AG04449 (cell line): ENCODE data around the gene KCNN3.

Source experiments
- CTCF ChIA-PET: fragments of 350-600 bp; formaldehyde crosslinking; extraction: SDS; loops from one replicate; lab custom pipeline; 2021; ENCODE audit warnings: antibody characterized with exemption; lab: Yijun Ruan, JAX
- POLR2A ChIA-PET: fragments of 400-600, 350-600 bp; formaldehyde crosslinking; extraction: SDS; loops from one replicate; lab custom pipeline; 2020; ENCODE audit warnings: antibody characterized with exemption, inconsistent platforms; lab: Yijun Ruan, JAX
- DNase-seq: peaks from one replicate; pipeline ENCODE4 v3.0.0-alpha.2; 2010; ENCODE audit warnings: low read depth, low spot score
- H3K4me3 ChIP-seq: 2 replicates; pipeline ENCODE4 v1.5.1; 2011; ENCODE audit warnings: low read depth, mild to moderate bottlenecking, control low read depth, low read length
- TF ChIP-seq, protein P1 (sequence below): IDR thresholded peaks from one replicate; pipeline ENCODE4 v1.5.1; 2011; ENCODE audit warnings: mild to moderate bottlenecking, moderate library complexity, low read length, control low read depth, inconsistent platforms; ENCODE audit not compliant: insufficient read depth; ENCODE audit errors: missing control alignments

Gene KCNN3

DNA sequence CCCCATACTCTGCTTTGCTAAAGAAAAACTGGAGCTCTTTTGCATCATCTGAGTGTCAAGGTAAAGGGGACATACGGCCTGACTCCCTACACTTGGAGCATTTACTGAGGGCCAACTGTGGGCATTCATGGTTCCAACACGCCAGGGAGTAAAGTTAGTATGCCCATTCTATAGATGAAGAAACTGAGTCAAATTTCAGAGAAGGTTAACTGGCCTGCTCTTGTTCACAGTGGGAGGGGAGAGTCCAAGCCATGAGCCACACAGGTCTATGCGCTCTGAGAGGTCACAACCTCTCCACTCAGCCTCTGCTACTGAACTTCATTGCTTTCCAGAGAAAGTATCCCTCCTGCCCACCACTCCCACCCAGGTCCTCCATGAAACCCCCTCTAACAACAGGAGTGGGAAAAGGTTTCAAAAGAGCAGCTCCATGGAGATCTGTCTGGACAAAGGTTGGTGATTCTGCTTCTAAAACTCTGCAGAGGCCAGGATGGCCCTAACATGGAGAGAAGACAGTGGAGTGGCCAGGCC is 6.8 kb upstream of the KCNN3 start:
- ChIA-PET POLR2A (no interaction called here), CTCF (interaction anchor here (0.6 to 9.2 kb wide), 9 partner anchors 9 to 394 kb away, joined by 3 to 129 read pairs (median 11); partner anchors contain the start of gene KCNN3)
- DNase-seq = no peak
- H3K4me3 ChIP-seq = no peak overlapping the region
- TF ChIP-seq, protein P1, sequence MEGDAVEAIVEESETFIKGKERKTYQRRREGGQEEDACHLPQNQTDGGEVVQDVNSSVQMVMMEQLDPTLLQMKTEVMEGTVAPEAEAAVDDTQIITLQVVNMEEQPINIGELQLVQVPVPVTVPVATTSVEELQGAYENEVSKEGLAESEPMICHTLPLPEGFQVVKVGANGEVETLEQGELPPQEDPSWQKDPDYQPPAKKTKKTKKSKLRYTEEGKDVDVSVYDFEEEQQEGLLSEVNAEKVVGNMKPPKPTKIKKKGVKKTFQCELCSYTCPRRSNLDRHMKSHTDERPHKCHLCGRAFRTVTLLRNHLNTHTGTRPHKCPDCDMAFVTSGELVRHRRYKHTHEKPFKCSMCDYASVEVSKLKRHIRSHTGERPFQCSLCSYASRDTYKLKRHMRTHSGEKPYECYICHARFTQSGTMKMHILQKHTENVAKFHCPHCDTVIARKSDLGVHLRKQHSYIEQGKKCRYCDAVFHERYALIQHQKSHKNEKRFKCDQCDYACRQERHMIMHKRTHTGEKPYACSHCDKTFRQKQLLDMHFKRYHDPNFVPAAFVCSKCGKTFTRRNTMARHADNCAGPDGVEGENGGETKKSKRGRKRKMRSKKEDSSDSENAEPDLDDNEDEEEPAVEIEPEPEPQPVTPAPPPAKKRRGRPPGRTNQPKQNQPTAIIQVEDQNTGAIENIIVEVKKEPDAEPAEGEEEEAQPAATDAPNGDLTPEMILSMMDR = no peak

DNA sequence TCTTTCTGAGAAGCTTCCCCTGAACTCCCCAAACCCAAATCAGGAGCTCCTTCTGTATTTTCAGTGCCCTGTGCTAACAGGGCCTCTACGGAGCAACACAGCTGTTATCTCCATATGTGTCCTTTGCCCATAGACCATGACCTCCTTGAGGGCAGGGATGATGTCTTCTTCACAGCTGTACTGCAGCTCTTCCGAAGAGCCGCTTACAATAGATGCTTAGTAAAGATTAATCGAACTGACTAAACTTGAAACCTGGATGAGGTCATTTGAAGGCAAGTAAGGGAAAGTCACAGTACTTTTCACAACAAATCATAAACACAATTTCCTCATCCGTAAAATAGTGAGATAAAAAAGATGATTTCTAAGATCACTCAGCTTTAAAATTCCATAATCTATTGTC is 4.4 kb upstream of the KCNN3 start:
- DNase-seq = no peak
- ChIA-PET CTCF (interaction anchor here (0.7 to 9.2 kb wide), 9 partner anchors 7 to 315 kb away, joined by 3 to 129 read pairs (median 8); partner anchors contain the start of gene KCNN3), POLR2A (interaction anchor here (0.6 kb wide), 1 partner anchor 1133 kb away, joined by 3 read pairs; no protein-coding TSS in a partner anchor)
- H3K4me3 ChIP-seq = no peak overlapping the region
- TF ChIP-seq, protein P1 = no peak

DNA sequence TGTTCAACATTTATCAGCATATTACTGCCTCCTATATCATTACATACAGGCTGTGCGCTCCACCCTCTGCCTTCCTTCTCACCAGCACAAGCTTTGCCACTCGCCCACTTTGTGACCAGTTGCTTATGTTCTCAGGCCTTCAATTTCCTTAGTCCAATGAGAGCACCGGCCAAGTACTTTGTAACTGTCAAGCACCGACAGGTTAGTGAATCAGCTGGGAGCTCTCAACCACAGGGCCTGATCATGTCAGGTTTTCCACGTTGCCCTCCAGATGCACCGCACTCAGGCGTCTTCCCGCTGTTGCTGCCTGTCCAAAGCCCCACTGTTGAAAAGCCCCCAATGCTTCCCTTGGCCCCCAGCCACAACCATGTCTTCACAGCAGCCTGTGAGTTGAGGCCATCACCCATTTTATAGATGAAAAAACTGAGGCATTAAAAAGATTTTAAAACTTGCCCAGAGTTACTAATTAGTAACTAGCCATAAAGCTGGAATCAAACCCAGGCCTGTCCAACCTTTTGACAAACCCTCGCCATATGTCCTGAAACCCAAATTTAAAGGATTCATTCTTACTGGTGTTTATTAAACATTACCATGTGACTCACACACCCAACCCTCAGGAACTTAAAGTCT is 3.4 kb upstream of the KCNN3 start:
- POLR2A ChIA-PET = no interaction called here

DNA sequence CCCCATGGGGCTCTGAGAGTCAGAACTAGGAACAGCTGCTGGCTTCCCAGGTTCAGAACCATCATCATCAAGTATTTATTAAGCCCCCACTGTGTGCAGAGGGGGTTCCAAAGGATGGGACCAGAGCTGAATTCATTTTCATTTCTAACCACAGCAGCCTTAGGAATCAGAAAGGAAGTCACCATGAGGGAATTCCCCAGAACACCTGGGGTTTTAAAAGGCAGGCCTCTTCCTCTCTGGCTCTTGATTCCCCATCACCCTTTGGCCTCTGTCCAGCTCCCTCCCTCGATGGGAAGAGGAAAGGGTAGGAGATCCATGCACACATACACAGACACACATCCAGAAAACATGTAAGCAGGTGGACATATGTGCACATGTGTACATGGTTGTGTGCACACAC is 1.3 kb upstream of the KCNN3 start:
- no peak overlapping the region for H3K4me3 ChIP-seq
- ChIA-PET POLR2A (no interaction called here), CTCF (interaction anchor here (1.0 to 9.2 kb wide), 7 partner anchors 8 to 205 kb away, joined by 3 to 129 read pairs (median 4); no protein-coding TSS in a partner anchor)
- DNase-seq = no peak
- TF ChIP-seq, protein P1 = no peak

More for the DNA sequence above, 3.4 kb upstream of the KCNN3 start:
- no peak overlapping the region for H3K4me3 ChIP-seq
- TF ChIP-seq, protein P1 = no peak
- CTCF ChIA-PET = interaction anchor here (0.6 to 9.2 kb wide), 11 partner anchors 6 to 394 kb away, joined by 3 to 129 read pairs (median 4); partner anchors contain the start of genes ADAR, CHRNB2 and KCNN3
- DNase-seq = no peak

DNA sequence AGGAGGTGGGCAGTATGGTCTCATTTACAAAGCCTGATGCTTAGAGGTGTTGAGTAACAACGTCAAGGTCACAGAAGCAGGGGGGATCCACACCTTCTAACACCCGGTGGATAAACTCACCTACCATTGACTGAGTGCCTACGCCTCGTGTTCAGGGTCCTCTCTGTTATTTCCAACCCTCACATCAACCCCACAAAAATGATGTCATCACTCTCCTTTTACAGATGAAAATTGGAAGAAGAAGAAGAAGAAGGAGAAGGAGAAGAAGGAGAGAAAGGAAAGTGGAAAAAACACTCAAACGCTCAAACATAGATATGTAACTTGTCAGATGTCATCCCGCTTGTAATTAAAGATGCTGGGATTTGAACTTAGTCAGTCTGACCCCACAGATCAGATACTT is 653 bp upstream of the KCNN3 start:
- TF ChIP-seq, protein P1 = no peak
- H3K4me3 ChIP-seq = no peak overlapping the region
- no peak for DNase-seq
- ChIA-PET POLR2A (interaction anchor here (0.6 to 1.0 kb wide), 2 partner anchors 57 to 509 kb away, joined by 3 read pairs; no protein-coding TSS in a partner anchor), CTCF (interaction anchor here (1.1 to 9.2 kb wide), 10 partner anchors 9 to 311 kb away, joined by 3 to 129 read pairs (median 14); no protein-coding TSS in a partner anchor)
